IMR-90 (cell line): ENCODE results near the gene VSIG10L2. TPM values are rescaled to one million over a fixed set of nuclear protein-coding genes. Genes with fewer than 3 reads are reported as not detected.
"Not testable (repeated sequence)": the region's sequence is repeated elsewhere in the genome, so short reads cannot be mapped to it uniquely, and the experiment has no call there.

Experiments
- ATAC-seq: fragments of 200-7000 bp; cut with Tn5 transposase; 2 replicates; pipeline ENCODE4 v1.9.1; 2020; ENCODE audit warnings: low read depth, mild to moderate bottlenecking, moderate library complexity
- BruUV-seq: library from RNA; stranded (reverse); fragments of 400-500 nt; replicated peaks from 2 replicates; lab custom pipeline; 2021; lab: Mats Ljungman, UMichigan
- CTCF ChIA-PET: fragments of 300-600 bp; formaldehyde crosslinking; extraction: SDS; loops from one replicate; lab custom pipeline; 2021; ENCODE audit warnings: antibody characterized with exemption; lab: Yijun Ruan, JAX
- POLR2A ChIA-PET: fragments of 300-600 bp; sonication (Branson Sonifier 250); formaldehyde crosslinking; loops from one replicate; lab custom pipeline; 2022; ENCODE audit warnings: antibody characterized with exemption; ENCODE audit not compliant: unreplicated experiment; lab: Charles Lee
- DNase-seq: peaks from one replicate; pipeline ENCODE4 v3.0.0; 2013
- H2AFZ ChIP-seq: replicated peaks from 2 replicates; pipeline ENCODE3; 2013; ENCODE audit warnings: low read length, mild to moderate bottlenecking; ENCODE audit not compliant: poor library complexity
- H2AK5ac ChIP-seq: 2 replicates; pipeline ENCODE4 v1.6.1; 2013; ENCODE audit warnings: low read depth, low read length, inconsistent platforms
- H2AK9ac ChIP-seq: replicated peaks from 2 replicates; pipeline ENCODE3; 2013; ENCODE audit warnings: mild to moderate bottlenecking, low read depth, low read length, moderate library complexity; ENCODE audit not compliant: poor library complexity
- H2BK120ac ChIP-seq: 2 replicates; pipeline ENCODE4 v1.6.1; 2013; ENCODE audit warnings: low read depth, low read length, inconsistent platforms
- H2BK15ac ChIP-seq: 3 replicates; pipeline ENCODE4 v1.6.1; 2013; ENCODE audit warnings: low read depth, low read length, inconsistent platforms
- H2BK20ac ChIP-seq: 2 replicates; pipeline ENCODE4 v1.6.1; 2013; ENCODE audit warnings: low read depth, mild to moderate bottlenecking, inconsistent platforms, low read length, moderate library complexity
- H2BK5ac ChIP-seq: 2 replicates; pipeline ENCODE4 v1.6.1; 2013; ENCODE audit warnings: mild to moderate bottlenecking, low read depth, low read length, inconsistent platforms; ENCODE audit not compliant: poor library complexity, severe bottlenecking
- H3K14ac ChIP-seq: replicated peaks from 2 replicates; pipeline ENCODE4 v1.6.1; 2013; ENCODE audit warnings: low read depth, low read length, inconsistent platforms
- H3K18ac ChIP-seq: 2 replicates; pipeline ENCODE4 v1.6.1; 2013; ENCODE audit warnings: low read depth, low read length, control low read depth
- H3K23ac ChIP-seq: 2 replicates; pipeline ENCODE4 v1.6.1; 2013; ENCODE audit warnings: low read depth, low read length, inconsistent platforms
- H3K27ac ChIP-seq: 2 replicates; pipeline ENCODE4 v1.5.1; 2013; ENCODE audit warnings: mild to moderate bottlenecking, control low read depth, low read length; ENCODE audit not compliant: insufficient read depth
- H3K27me3 ChIP-seq: 2 replicates; pipeline ENCODE4 v1.6.1; 2013; ENCODE audit warnings: low read length; ENCODE audit not compliant: control insufficient read depth, insufficient read depth
- H3K36me3 ChIP-seq: 2 replicates; pipeline ENCODE4 v1.6.1; 2013; ENCODE audit warnings: low read length, mixed read lengths; ENCODE audit not compliant: control insufficient read depth, insufficient read depth
- H3K4ac ChIP-seq: 2 replicates; pipeline ENCODE4 v1.6.1; 2013; ENCODE audit warnings: low read depth, low read length, inconsistent platforms
- H3K4me1 ChIP-seq: 2 replicates; pipeline ENCODE4 v1.6.1; 2013; ENCODE audit warnings: low read length, mixed read lengths; ENCODE audit not compliant: control insufficient read depth, insufficient read depth
- H3K4me2 ChIP-seq: 2 replicates; pipeline ENCODE4 v1.6.1; 2013; ENCODE audit warnings: low read depth, mild to moderate bottlenecking, control low read depth, low read length, moderate library complexity
- H3K4me3 ChIP-seq: 2 replicates; pipeline ENCODE4 v1.5.1; 2013; ENCODE audit warnings: low read depth, mild to moderate bottlenecking, control low read depth, low read length, moderate library complexity; ENCODE audit not compliant: insufficient read depth
- H3K56ac ChIP-seq: 2 replicates; pipeline ENCODE4 v1.6.1; 2013; ENCODE audit warnings: low read length, inconsistent platforms; ENCODE audit not compliant: insufficient read depth; ENCODE audit errors: extremely low read depth
- H3K79me1 ChIP-seq, 2 experiments: 2 replicates each; pipeline ENCODE4 v1.6.1; 2013; ENCODE audit warnings: low read length in 2 of 2, inconsistent platforms in 1 of 2, low read depth in 1 of 2
- H3K9ac ChIP-seq: 2 replicates; pipeline ENCODE4 v1.6.1; 2013; ENCODE audit warnings: low read depth, low read length, control low read depth
- H3K9me1 ChIP-seq: 2 replicates; pipeline ENCODE4 v1.6.1; 2013; ENCODE audit warnings: low read length, inconsistent platforms; ENCODE audit not compliant: insufficient read depth
- H3K9me3 ChIP-seq: 2 replicates; pipeline ENCODE4 v1.6.1; 2013; ENCODE audit warnings: low read length; ENCODE audit not compliant: control insufficient read depth, insufficient read depth
- H4K20me1 ChIP-seq: 2 replicates; pipeline ENCODE4 v1.6.1; 2013; ENCODE audit warnings: low read length, inconsistent platforms; ENCODE audit not compliant: insufficient read depth
- H4K5ac ChIP-seq: 2 replicates; pipeline ENCODE4 v1.6.1; 2013; ENCODE audit warnings: mild to moderate bottlenecking, low read depth, low read length, control low read depth
- H4K8ac ChIP-seq, 2 experiments: 2 replicates each; pipeline ENCODE4 v1.6.1; 2013; ENCODE audit warnings: low read depth in 2 of 2, low read length in 2 of 2, control low read depth in 1 of 2, inconsistent platforms in 1 of 2
- H4K91ac ChIP-seq: 2 replicates; pipeline ENCODE4 v1.6.1; 2013; ENCODE audit warnings: low read depth, low read length, inconsistent platforms; ENCODE audit not compliant: insufficient read depth
- CHD1 ChIP-seq: IDR thresholded peaks from 2 replicates; pipeline ENCODE4 v1.6.1; 2012; ENCODE audit warnings: low read depth, low read length, improper control_type of control experiment
- MXI1 ChIP-seq: IDR thresholded peaks from 2 replicates; pipeline ENCODE4 v1.6.1; 2012; ENCODE audit warnings: low read depth, mild to moderate bottlenecking, low read length, moderate library complexity, borderline replicate concordance
- WGBS, 2 experiments: methylation state at CpG; one replicate each; pipeline versions ENCODE4 v1.1.5 to v1.1.7; 2013; ENCODE audit warnings: missing lambda C conversion rate in 2 of 2; ENCODE audit not compliant: insufficient read length in 1 of 2; ENCODE audit errors: extremely low coverage in 2 of 2; 5-methylcytosine and 5-hydroxymethylcytosine counted together
- dilution Hi-C: fragments of 300-500 bp; cut with HindIII; formaldehyde crosslinking; loops from one replicate; pipeline ENCODE4 v1.14.3; 2018; ENCODE audit warnings: low sequenced_read_pairs; ENCODE audit not compliant: unreplicated experiment
- in situ Hi-C: fragments of 300-500 bp; cut with MboI; formaldehyde crosslinking; loops from 3 replicates; pipeline ENCODE4 v1.14.3; 2019; ENCODE audit warnings: low sequenced_read_pairs, inconsistent platforms, mixed read lengths
- intact Hi-C: fragments of 100-400 bp; cut with micrococcal nuclease; formaldehyde crosslinking; loops from 2 replicates; pipeline ENCODE4 v1.10.0; 2022
- polyA plus RNA-seq, 3 experiments: library from polyadenylated mRNA; depleted of rRNA; stranded (reverse); fragments of >200 nt; gene quantifications; 2 replicates each; pipeline ENCODE4 v1.2.3, GENCODE V29; 2012; ENCODE audit warnings: low replicate concordance in 1 of 3
- total RNA-seq: library from RNA; depleted of rRNA; stranded (reverse); fragments of >200 nt; gene quantifications from 2 replicates; pipeline ENCODE4 v1.2.3, GENCODE V29; 2012
- TF ChIP-seq, protein P1 (sequence below): fragments of 150-350 bp; IDR thresholded peaks from 2 replicates; pipeline ENCODE4 v1.6.1; 2017; ENCODE audit warnings: mild to moderate bottlenecking, antibody characterized with exemption, low read length, low read depth

The VSIG10L2 gene
- total and polyA plus RNA-seq, 2 of the 4 experiments (the other 2 are of a cell fraction): under 0.01 TPM; not detected in 1

DNA sequence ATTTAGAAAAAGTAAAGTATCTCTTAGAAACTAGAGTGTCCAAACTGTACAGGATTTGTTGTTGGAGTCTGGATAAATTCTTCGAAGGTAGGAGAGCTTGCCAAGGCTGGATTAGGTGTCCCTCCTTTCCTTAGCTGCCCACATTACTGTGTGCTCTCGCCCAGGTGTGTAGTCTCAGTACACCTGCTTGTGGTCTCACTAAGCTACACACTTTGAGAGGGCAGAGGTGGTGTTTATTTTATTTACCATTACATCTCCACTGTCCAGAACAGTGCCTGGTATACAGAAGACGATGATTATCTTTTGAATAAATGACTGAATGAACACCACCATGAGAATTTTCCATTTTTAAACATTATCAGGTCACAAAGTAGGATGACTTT is 36.5 kb downstream of the VSIG10L2 start:
- ChIA-PET POLR2A (no interaction called here), CTCF (no interaction called here)
- H3K56ac ChIP-seq: no peak overlapping the region
- ATAC-seq (no peak), DNase-seq (no peak)
- no peak overlapping the region for H3K18ac ChIP-seq
- no peaks in the 10 kb centered on the region for H3K9me1 ChIP-seq
- no peak overlapping the region for H2AK5ac ChIP-seq
- H3K4ac ChIP-seq: no peak overlapping the region
- no CpG with 5 or more reads among the region's 3 CpGs for WGBS, 2 experiments
- H3K23ac ChIP-seq: no peak overlapping the region
- no peak overlapping the region for H3K4me2 ChIP-seq
- H2BK20ac ChIP-seq: no peak overlapping the region
- no peak overlapping the region for H4K5ac ChIP-seq
- no peak overlapping the region for H3K9ac ChIP-seq
- intact Hi-C loops (no loop called here), in situ Hi-C loops (no loop called here), dilution Hi-C loops (no loop called here)
- no peak overlapping the region for H3K4me3 ChIP-seq
- no peaks in the 10 kb centered on the region for H4K20me1 ChIP-seq
- no peak overlapping the region for H3K14ac ChIP-seq
- no peaks in the 10 kb centered on the region for H3K9me3 ChIP-seq
- no peak overlapping the region for H4K91ac ChIP-seq
- H4K8ac ChIP-seq: no peak overlapping the region
- BruUV-seq: no TSS peak
- H2AFZ ChIP-seq: no peak overlapping the region
- H2BK120ac ChIP-seq: no peak overlapping the region
- H3K27me3 ChIP-seq: no peaks in the 10 kb centered on the region; the same call in 1 of the 2 replicates
- H3K79me1 ChIP-seq: no peaks in the 10 kb centered on the region
- peaks cover 2% of the 10 kb centered on the region; the same call in 1 of the 2 replicates for H3K4me1 ChIP-seq
- H3K36me3 ChIP-seq: no peaks in the 10 kb centered on the region
- H2BK15ac ChIP-seq: no peak overlapping the region
- H3K27ac ChIP-seq: no peak overlapping the region
- TF ChIP-seq CHD1 (no peak), MXI1 (no peak)
- TF ChIP-seq, protein P1, sequence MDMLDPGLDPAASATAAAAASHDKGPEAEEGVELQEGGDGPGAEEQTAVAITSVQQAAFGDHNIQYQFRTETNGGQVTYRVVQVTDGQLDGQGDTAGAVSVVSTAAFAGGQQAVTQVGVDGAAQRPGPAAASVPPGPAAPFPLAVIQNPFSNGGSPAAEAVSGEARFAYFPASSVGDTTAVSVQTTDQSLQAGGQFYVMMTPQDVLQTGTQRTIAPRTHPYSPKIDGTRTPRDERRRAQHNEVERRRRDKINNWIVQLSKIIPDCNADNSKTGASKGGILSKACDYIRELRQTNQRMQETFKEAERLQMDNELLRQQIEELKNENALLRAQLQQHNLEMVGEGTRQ: no peak
- H2AK9ac ChIP-seq: no peak overlapping the region
- H2BK5ac ChIP-seq: no peak overlapping the region

DNA sequence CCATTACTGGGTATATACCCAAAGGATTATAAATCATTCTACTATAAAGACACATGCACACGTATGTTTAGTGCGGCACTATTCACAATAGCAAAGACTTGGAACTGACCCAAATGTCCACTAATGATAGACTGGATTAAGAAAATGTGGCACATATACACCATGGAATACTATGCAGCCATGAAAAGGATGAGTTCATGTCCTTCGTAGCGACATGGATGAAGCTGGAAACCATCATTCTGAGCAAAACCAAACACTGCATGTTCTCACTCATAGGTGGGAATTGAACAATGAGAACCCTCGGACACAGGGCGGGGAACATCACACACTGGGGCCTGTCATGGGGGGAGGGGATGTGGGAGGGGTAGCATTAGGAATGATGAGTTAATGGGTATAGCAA is 40.1 kb downstream of the VSIG10L2 start:
- H3K27ac ChIP-seq, H3K9ac ChIP-seq, H2BK15ac ChIP-seq, H3K14ac ChIP-seq, H3K36me3 ChIP-seq, H2BK20ac ChIP-seq, DNase-seq, ATAC-seq, POLR2A ChIA-PET, H4K91ac ChIP-seq, H2BK120ac ChIP-seq, H4K8ac ChIP-seq, H3K79me1 ChIP-seq, BruUV-seq, H3K23ac ChIP-seq, H3K4ac ChIP-seq, H3K4me3 ChIP-seq, H3K4me2 ChIP-seq, H3K9me1 ChIP-seq, H2AFZ ChIP-seq, in situ Hi-C loops, CTCF ChIA-PET, H2AK5ac ChIP-seq, H4K20me1 ChIP-seq, H3K18ac ChIP-seq, H2AK9ac ChIP-seq, H4K5ac ChIP-seq, dilution Hi-C loops, H2BK5ac ChIP-seq, H3K27me3 ChIP-seq, H3K56ac ChIP-seq, H3K9me3 ChIP-seq, intact Hi-C loops, H3K4me1 ChIP-seq: not testable (repeated sequence)
- WGBS, 2 experiments: no CpG with 5 or more reads among the region's 6 CpGs
